Cardiac fibroblast (primary cell): ENCODE data around the gene RPRM.
A peak's percentile ranks its signal among the peaks of the same experiment; 100 is the strongest.

Experiments
- DNase-seq, 2 donors: peaks; one replicate each; pipeline versions ENCODE4 v3.0.0 to v3.0.0-alpha.2; 2010; ENCODE audit warnings: low read depth in 2 of 2
- H3K4me3 ChIP-seq, 2 donors: replicated peaks in 1 of 2; 1 replicate in 1 of 2; 2 replicates in 1 of 2; pipeline ENCODE4 v1.5.1; 2011; ENCODE audit warnings: low read depth in 2 of 2, low read length in 2 of 2, mild to moderate bottlenecking in 2 of 2, moderate library complexity in 1 of 2
- CTCF ChIP-seq: IDR thresholded peaks from one replicate; pipeline ENCODE4 v1.5.1; 2011; ENCODE audit warnings: low read depth, mild to moderate bottlenecking, low read length, inconsistent platforms

RPRM gene

GRCh38 chr2:153497938-153498629, 19.5 kb upstream of the RPRM start:
- no peak for DNase-seq
- H3K4me3 ChIP-seq, result no peak overlapping the region
- TF ChIP-seq CTCF, result no peak

DNA sequence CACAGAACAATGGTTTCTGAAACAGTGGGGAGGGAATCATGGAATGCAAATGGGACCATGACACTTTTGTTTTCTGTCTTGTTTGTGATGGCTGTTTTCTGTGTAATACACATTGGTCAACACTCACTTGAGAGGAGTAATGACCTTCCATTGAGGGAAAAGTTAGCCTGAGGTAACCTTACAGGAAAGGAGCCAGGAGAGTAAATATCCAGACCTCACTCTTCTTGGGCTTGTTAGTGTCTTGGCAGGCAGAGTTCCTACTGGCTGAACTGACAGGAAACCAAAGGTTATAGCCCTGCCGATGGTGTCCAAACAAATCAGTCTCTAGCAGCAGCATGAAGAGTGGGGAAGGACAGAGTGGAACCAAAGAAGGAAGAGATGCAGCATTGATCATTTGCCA, 17.2 kb upstream of the RPRM start:
- DNase-seq, result no peak
- H3K4me3 ChIP-seq, result no peak overlapping the region
- no peak for TF ChIP-seq CTCF

GRCh38 chr2:153488072-153488471, 9.5 kb upstream of the RPRM start:
- TF ChIP-seq CTCF, result no peak
- H3K4me3 ChIP-seq, result no peak overlapping the region
- DNase-seq, result no peak

DNA sequence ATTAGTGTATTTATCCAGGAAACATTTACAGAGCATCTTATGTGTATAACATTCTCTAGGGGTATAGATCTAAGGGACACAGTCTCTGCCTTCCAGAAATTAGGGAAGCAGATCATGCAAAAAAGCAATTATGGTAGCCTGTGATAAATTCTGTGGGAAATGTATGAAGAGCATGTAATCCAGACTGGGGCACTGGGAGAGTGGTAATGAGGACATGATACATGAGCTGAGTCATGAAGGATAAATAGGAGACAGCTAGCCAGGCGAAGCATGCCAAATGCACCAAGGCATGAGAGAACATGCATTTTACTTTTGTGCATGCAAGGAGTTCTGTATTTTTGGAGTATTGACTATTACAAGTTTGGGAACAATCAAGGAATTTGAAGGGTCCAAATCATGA, 8.9 kb upstream of the RPRM start:
- H3K4me3 ChIP-seq, result no peak overlapping the region
- no peak for TF ChIP-seq CTCF
- DNase-seq, result no peak

GRCh38 chr2:153479573-153479972, 1.0 kb upstream of the RPRM start:
- no peak for DNase-seq
- H3K4me3 ChIP-seq, result no peak overlapping the region
- no peak for TF ChIP-seq CTCF

- H3K4me3 ChIP-seq, result peak overlapping the region; percentile 44 to 51
- no peak for DNase-seq
- TF ChIP-seq CTCF, result no peak
These were observed 800 bp downstream of the RPRM start for GRCh38 chr2:153477636-153478288.
